Measurements from ENCODE around the gene KCNK15.

The KCNK15 gene

GRCh38 chr20:44787299-44787698 is 41.6 kb downstream of the KCNK15 start:
- no peak for DNase-seq (ENCODE audit: low read depth in 1 of 2, low spot score in 1 of 2)

DNA sequence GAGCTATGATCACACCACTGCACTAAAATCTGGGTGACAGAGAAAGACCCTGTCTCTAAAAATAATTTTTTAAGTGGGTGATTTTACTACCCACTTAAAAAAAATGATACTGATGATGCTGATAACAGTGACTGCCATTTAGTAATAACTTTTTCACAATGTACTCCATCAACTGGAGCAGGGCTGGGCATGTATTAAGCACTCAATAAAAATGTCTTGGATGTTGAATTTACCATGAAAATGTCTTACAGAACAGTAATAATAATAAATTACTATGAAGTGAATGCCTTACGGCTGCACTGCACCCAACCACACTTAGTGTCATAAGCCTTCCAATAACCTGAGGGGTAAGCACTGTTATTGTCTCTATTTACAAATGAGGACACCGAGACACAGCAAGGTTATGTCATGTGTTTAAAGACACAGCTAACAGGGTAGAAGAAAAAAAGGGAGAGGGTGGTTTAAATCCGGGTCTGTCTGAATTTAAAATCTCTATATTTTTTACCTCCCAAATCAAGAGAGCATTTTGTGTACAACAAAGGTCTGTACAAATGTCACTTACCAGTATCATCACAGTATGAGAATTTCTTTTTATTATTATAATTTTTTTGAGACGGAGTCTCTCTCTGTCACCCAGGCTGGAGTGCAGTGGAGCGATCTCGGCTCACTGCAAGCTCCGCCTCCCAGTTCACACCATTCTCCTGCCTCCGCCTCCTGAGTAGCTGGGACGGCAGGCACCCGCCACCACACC is 43.2 kb downstream of the KCNK15 start:
- DNase-seq (ENCODE audit: low read depth in 1 of 2, low spot score in 1 of 2): no peak

DNA sequence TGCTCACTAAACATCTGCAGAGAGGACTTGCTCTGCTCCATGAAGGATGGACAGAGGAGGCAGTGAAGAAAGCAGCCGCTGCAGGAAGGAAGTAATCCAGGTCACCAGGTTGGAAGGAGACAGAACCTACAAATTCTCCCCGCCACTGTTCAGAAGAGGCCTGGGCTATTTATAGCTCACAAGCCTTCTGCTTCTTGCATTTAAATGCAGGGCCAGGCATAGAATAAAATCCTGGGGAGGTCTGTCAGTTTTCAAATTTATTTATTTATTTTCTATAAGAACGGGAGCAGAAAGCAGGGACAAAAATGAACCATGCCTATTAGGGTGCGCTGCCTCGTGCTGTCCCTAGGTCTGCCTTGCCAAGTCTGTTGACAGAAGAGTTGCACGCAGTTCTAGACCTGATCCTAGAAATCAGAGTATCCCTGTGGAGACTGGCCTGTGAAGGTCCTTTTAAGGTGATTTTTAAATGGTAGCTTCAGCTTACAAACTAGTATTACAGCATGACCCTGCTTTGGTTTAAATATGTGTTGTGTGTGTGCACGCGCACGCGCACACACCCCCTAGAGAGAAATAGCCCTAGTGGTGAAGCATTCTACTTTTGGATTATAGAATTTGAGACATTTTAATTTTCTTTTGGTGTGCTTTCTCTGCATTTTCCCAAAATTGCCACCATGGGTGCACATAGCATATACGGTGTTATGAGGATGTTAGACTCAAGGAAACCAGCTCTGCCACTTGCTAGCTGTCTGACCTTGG is 45.2 kb downstream of the KCNK15 start:
- no peak for DNase-seq (ENCODE audit: low read depth in 1 of 2, low spot score in 1 of 2)

DNA sequence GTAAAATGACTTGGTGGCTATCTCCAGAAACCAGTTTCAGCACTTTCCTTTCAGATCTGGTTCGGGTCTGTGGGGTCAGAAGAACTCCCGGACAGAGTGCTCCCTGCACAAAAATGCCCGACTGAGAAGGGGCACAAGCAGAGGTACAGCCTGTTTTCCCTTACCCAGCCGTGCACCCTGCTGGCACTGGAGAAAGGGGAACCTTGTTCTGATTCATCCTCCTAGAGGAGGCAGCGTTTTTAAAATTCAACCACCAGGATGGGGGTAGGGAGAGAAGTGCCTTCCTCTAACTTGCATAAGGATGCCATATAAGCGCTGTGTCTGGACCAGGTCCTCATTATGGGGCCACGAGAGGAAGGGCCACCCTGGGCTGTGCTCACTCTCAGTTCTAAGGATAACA is 47.1 kb downstream of the KCNK15 start:
- DNase-seq (ENCODE audit: low read depth in 1 of 2, low spot score in 1 of 2): no peak

GRCh38 chr20:44795836-44796235 is 50.2 kb downstream of the KCNK15 start:
- DNase-seq (ENCODE audit: low read depth in 1 of 2, low spot score in 1 of 2): no peak

- DNase-seq (ENCODE audit: low read depth in 1 of 2, low spot score in 1 of 2): no peak
Observed at GRCh38 chr20:44796311-44796710, 50.6 kb downstream of the KCNK15 start.

- no peak for DNase-seq (ENCODE audit: low read depth in 1 of 2, low spot score in 1 of 2)
Observed at GRCh38 chr20:44796758-44797457, 51.2 kb downstream of the KCNK15 start.

- DNase-seq (ENCODE audit: low read depth in 1 of 2, low spot score in 1 of 2): no peak
Observed at GRCh38 chr20:44799691-44800090, 54.0 kb downstream of the KCNK15 start.

DNA sequence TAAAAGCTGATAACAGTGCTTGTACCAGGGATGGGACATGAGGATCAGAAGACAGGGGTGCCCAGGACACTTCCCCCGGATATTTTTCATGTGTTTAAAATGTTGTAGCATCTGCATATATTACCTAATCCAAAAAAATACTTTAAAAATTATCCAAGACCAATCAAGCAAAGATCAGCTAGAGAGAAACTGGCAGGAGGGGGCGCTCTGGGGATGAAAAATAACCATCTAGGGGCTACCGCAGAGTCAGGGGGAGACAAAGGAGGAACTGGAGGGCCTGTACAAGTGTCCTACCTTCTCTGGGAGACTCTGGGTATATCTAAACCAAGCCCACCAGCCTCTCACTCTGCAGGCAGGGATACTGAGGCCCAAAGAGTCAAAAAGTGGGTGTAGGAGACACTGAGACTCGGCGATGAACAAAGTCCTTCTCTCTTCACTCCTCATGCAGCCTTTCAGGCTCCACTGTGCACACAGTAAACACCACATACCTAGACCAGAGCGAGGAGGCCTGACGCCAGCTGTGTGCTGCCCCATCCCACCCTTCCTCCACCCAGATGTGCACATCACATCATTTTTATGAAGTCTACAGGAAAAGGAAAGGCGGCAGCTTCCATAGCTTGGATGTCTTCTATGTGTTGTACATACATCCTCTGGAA is 54.9 kb downstream of the KCNK15 start:
- DNase-seq (ENCODE audit: low read depth in 1 of 2, low spot score in 1 of 2): no peak
